ENCODE results near the gene KRT33B. TPM values are rescaled to one million over a fixed set of nuclear protein-coding genes. Genes with fewer than 3 reads are reported as not detected.

Gene KRT33B
- total and polyA plus RNA-seq, 2 of the 8 experiments (the other 6 are each of a cell fraction or from before 2014, with no cell fraction given) = not detected

- 83% methylated on average over 1 of the region's 1 CpG; no CpG with 5 or more reads in 1 of the 2 experiments for WGBS, 2 experiments (ENCODE audit: extremely low coverage in 1 of 2, insufficient coverage in 1 of 2, insufficient read length in 1 of 2, insufficient replicate concordance in 2 of 2, low coverage in 1 of 2, low lambda C conversion rate in 2 of 2, missing lambda C conversion rate in 1 of 2)
- CTCF ChIA-PET (ENCODE audit: partially characterized antibody) = interaction anchor here (0.7 to 1.6 kb wide), 3 partner anchors 22 to 548 kb away, joined by 3 to 4 read pairs (median 4); no protein-coding TSS in a partner anchor
- H2AFZ ChIP-seq (ENCODE audit: low read length) = no peak overlapping the region
- TF ChIP-seq RBBP5 (IDR thresholded peaks at IDR 0.05; ENCODE audit: borderline replicate concordance, low read depth, low read length) (no peak), POLR2AphosphoS5 (IDR thresholded peaks at IDR 0.05; ENCODE audit: low read depth, low read length) (no peak), GTF2F1 (IDR thresholded peaks at IDR 0.05; ENCODE audit: borderline replicate concordance, low read depth, low read length) (no peak), TAF1 (IDR thresholded peaks at IDR 0.05; ENCODE audit: low read depth, low read length) (no peak), ZNF274 (IDR thresholded peaks at IDR 0.05; ENCODE audit: borderline replicate concordance, extremely low read depth, low read length) (no peak), SP2 (IDR thresholded peaks at IDR 0.05; ENCODE audit: low read length) (no peak), ATF2 (IDR thresholded peaks at IDR 0.05; ENCODE audit: low read length) (no peak), BCL11A (IDR thresholded peaks at IDR 0.05; ENCODE audit: low read depth in 2 of 2, low read length in 2 of 2) (no peak), SIRT6 (IDR thresholded peaks at IDR 0.05; ENCODE audit: low read length) (no peak), POU5F1 (IDR thresholded peaks at IDR 0.05; ENCODE audit: low read depth, low read length) (no peak)
These were observed 26.0 kb upstream of the KRT33B start for GRCh38 chr17:41395611-41396010.

More at GRCh38 chr17:41395611-41396010, 26.0 kb upstream of the KRT33B start:
- H3K23ac ChIP-seq (ENCODE audit: insufficient read length) = no peak overlapping the region
- H2AK5ac ChIP-seq (ENCODE audit: low read depth, low read length) = no peak overlapping the region
- H4K8ac ChIP-seq (ENCODE audit: extremely low read depth, insufficient read depth, low read length) = no peak overlapping the region
- no peak overlapping the region for H2BK120ac ChIP-seq (replicated peaks; ENCODE audit: low read depth, low read length)
- no peak overlapping the region for H3K4me3 ChIP-seq (ENCODE audit: extremely low read depth in 1 of 4, insufficient read depth in 2 of 4, low read depth in 3 of 4, low read length in 4 of 4)
- H3K14ac ChIP-seq (ENCODE audit: insufficient read length) = no peak overlapping the region
- POLR2A ChIA-PET (ENCODE audit: partially characterized antibody) = no interaction called here
- no peak overlapping the region for H3K18ac ChIP-seq (ENCODE audit: extremely low read depth, low read length)
- no peaks in the 10 kb centered on the region for H3K79me1 ChIP-seq (ENCODE audit: low read depth, low read length)
- H2BK20ac ChIP-seq (ENCODE audit: low read length) = no peak overlapping the region
- no peak overlapping the region for H3K4me2 ChIP-seq (ENCODE audit: insufficient read depth in 1 of 2, low read depth in 2 of 2, low read length in 2 of 2)
- FAIRE-seq (no peak), DNase-seq (ENCODE audit: low read depth in 1 of 2, low spot score in 2 of 2) (no peak)
- H4K20me1 ChIP-seq (replicated peaks in 1 of 2; ENCODE audit: control insufficient read depth in 1 of 2, insufficient read depth in 2 of 2, low read length in 2 of 2) = no peaks in the 10 kb centered on the region
- no peak overlapping the region for H4K5ac ChIP-seq (ENCODE audit: insufficient read length, low read depth, low read length)
- no peaks in the 10 kb centered on the region; a peak in 1 of 7 replicates for H3K27me3 ChIP-seq (replicated peaks in 1 of 4; ENCODE audit: control insufficient read depth in 3 of 4, extremely low read depth in 1 of 4, insufficient read depth in 3 of 4, low read length in 3 of 4)
- no peak overlapping the region for H3K4ac ChIP-seq (replicated peaks; ENCODE audit: insufficient read length, low read depth, low read length)
- no peak overlapping the region for H4K91ac ChIP-seq (replicated peaks; ENCODE audit: insufficient read length, low read length)
- H2BK5ac ChIP-seq (ENCODE audit: low read depth, low read length) = no peak overlapping the region
- H3K9ac ChIP-seq (replicated peaks in 1 of 4; ENCODE audit: extremely low read depth in 1 of 4, low read depth in 3 of 4, low read length in 3 of 4) = no peak overlapping the region
- no peak overlapping the region for H3K56ac ChIP-seq (replicated peaks; ENCODE audit: insufficient read length, low read depth, low read length)
- no peaks in the 10 kb centered on the region for H3K4me1 ChIP-seq (replicated peaks in 1 of 4; ENCODE audit: control insufficient read depth in 3 of 4, insufficient read depth in 4 of 4, low read length in 3 of 4)
- H2BK12ac ChIP-seq (ENCODE audit: low read depth, low read length) = no peak overlapping the region
- H2BK15ac ChIP-seq (ENCODE audit: low read length) = no peak overlapping the region
- no peaks in the 10 kb centered on the region for H3K23me2 ChIP-seq (ENCODE audit: low read depth, low read length)
- H3K9me3 ChIP-seq (ENCODE audit: insufficient read depth in 2 of 2, low read depth in 1 of 2, low read length in 1 of 2) = no peaks in the 10 kb centered on the region
- H3K79me2 ChIP-seq (ENCODE audit: control insufficient read depth in 1 of 2, insufficient read depth in 2 of 2, low read length in 2 of 2) = no peaks in the 10 kb centered on the region
- no peak overlapping the region for H3K27ac ChIP-seq (ENCODE audit: low read depth, low read length)
- H3K36me3 ChIP-seq (ENCODE audit: control insufficient read depth in 2 of 4, insufficient read depth in 4 of 4, low read length in 3 of 4) = no peaks in the 10 kb centered on the region
